ENCODE data around the gene CCDC91.
"Not testable (repeated sequence)": the region's sequence is repeated elsewhere in the genome, so short reads cannot be mapped to it uniquely, and the experiment has no call there.

DNA sequence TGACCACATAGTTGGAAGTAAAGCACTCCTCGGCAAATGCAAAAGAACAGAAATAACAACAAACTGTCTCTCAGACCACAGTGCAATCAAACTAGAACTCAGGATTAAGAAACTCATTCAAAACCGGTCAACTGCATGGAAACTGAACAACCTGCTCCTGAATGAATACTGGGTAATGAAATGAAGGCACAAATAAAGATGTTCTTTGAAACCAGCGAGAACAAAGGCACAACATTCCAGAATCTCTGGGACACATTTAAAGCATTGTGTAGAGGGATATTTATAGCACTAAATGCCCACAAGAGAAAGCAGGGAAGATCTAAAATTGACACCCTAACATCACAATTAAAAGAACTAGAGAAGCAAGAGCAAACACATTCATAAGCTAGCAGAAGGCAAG, 285.9 kb downstream of the CCDC91 start:
- TF ChIP-seq, protein P1, sequence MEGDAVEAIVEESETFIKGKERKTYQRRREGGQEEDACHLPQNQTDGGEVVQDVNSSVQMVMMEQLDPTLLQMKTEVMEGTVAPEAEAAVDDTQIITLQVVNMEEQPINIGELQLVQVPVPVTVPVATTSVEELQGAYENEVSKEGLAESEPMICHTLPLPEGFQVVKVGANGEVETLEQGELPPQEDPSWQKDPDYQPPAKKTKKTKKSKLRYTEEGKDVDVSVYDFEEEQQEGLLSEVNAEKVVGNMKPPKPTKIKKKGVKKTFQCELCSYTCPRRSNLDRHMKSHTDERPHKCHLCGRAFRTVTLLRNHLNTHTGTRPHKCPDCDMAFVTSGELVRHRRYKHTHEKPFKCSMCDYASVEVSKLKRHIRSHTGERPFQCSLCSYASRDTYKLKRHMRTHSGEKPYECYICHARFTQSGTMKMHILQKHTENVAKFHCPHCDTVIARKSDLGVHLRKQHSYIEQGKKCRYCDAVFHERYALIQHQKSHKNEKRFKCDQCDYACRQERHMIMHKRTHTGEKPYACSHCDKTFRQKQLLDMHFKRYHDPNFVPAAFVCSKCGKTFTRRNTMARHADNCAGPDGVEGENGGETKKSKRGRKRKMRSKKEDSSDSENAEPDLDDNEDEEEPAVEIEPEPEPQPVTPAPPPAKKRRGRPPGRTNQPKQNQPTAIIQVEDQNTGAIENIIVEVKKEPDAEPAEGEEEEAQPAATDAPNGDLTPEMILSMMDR (IDR thresholded peaks at IDR 0.05): not testable (repeated sequence)
- TF ChIP-seq POLR2A (IDR thresholded peaks at IDR 0.05): not testable (repeated sequence)
